Measurements from ENCODE around the gene IGFBPL1. TPM values are rescaled to one million over a fixed set of nuclear protein-coding genes. Genes with fewer than 3 reads are reported as not detected.

Gene IGFBPL1
- total RNA-seq, 4 donors from 2014 or later = 1.6 to 3.2 (median 2.5) TPM

DNA sequence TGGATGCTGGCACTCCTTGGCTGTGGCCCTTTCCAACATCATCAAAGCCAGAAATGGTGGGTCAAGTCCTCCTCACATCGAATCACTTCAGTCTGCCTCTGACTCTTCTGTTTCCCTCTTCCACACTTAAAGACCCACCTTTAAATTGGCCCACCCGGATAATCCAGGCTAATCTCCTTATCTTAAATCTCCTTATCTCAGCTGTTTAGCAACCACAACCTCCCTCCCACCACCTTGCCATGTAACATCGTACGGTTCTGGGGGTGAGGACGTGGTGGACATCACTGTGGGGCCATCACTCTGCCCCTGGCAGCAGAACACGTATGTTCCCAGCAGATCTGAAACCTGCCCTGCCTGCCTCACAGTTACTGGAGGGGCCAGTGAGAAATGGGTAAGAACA, 11.5 kb downstream of the IGFBPL1 start:
- H3K27ac ChIP-seq = no peak overlapping the region
- no peaks in the 10 kb centered on the region for H3K9me3 ChIP-seq
- no peak overlapping the region for H3K4me3 ChIP-seq
- WGBS, 2 donors (ENCODE audit: low coverage in 1 of 2) = 71% methylated on average over 4 of the region's 6 CpGs; no CpG with 5 or more reads in 1 of the 2 donors
- peaks cover 17% of the 10 kb centered on the region for H3K27me3 ChIP-seq
- ATAC-seq = no peak
- H3K36me3 ChIP-seq = no peaks in the 10 kb centered on the region
- TF ChIP-seq EP300 (IDR thresholded peaks at IDR 0.05) (no peak), POLR2A (IDR thresholded peaks at IDR 0.05) (no peak)
- no peaks in the 10 kb centered on the region for H3K4me1 ChIP-seq

- TF ChIP-seq POLR2A (IDR thresholded peaks at IDR 0.05) (no peak), EP300 (IDR thresholded peaks at IDR 0.05) (no peak), CTCF (IDR thresholded peaks at IDR 0.05) (no peak), POLR2AphosphoS5 (IDR thresholded peaks at IDR 0.05) (no peak)
- no peaks in the 10 kb centered on the region for H3K9me3 ChIP-seq
- 34% methylated on average over 4 of the region's 4 CpGs for WGBS, 2 donors (ENCODE audit: low coverage in 1 of 2)
- H3K4me1 ChIP-seq = no peaks in the 10 kb centered on the region
- peaks cover 6% of the 10 kb centered on the region for H3K27me3 ChIP-seq
- H3K4me3 ChIP-seq = no peak overlapping the region
- no peaks in the 10 kb centered on the region for H3K36me3 ChIP-seq
- H3K27ac ChIP-seq = no peak overlapping the region
- ATAC-seq = no peak
Observed at GRCh38 chr9:38408719-38409118, 15.5 kb downstream of the IGFBPL1 start.

DNA sequence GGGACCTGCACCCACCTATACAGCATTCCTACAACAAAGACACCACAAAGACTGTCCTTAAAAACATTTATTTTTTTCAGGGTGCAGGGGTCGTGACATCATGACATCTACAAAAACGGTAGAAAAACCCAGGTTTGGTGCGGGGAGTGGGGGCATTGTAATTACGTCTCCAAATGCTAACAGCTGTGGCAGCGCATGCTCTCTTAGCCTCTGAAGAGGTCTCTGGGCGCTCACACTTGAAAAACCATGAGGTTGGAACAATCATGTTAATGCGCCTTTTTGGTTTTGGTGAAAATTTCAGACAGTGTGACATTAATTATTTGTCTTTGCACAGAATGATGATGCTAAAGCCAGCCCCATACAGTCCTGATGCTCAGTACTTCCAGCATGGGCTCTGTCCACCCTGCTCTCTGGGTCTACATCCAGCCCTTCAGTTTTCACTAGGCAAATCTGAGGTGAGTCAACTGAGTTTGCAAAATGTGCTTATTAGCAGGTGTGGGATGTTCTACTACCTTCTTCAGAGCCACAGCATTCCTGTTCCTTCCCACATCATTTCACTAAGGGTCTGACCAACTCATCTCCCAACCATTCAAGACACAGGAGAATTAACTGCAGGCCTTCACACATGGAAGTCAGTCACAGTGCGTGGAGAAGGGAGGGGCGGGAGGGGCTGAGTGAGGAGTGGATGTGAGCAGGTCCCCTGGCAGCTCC, 17.6 kb downstream of the IGFBPL1 start:
- H3K9me3 ChIP-seq = no peaks in the 10 kb centered on the region
- no peak for ATAC-seq
- no peak for TF ChIP-seq POLR2A (IDR thresholded peaks at IDR 0.05)
- no peak for TF ChIP-seq POLR2AphosphoS5 (IDR thresholded peaks at IDR 0.05)
- no peak for TF ChIP-seq CTCF (IDR thresholded peaks at IDR 0.05)
- TF ChIP-seq EP300 (IDR thresholded peaks at IDR 0.05) = no peak
- H3K4me1 ChIP-seq = no peaks in the 10 kb centered on the region
- H3K36me3 ChIP-seq = no peaks in the 10 kb centered on the region
- no peak overlapping the region for H3K27ac ChIP-seq
- WGBS, 2 donors (ENCODE audit: low coverage in 1 of 2) = 91 to 92% methylated on average over 7 to 9 of the region's 9 CpGs
- H3K27me3 ChIP-seq = no peaks in the 10 kb centered on the region
- no peak overlapping the region for H3K4me3 ChIP-seq

- H3K36me3 ChIP-seq = no peaks in the 10 kb centered on the region
- H3K4me1 ChIP-seq = peaks cover 0 to 2% (median 0%) of the 10 kb centered on the region in 3 donors
- WGBS, 2 donors (ENCODE audit: low coverage in 1 of 2) = 58 to 74% methylated on average over 2 to 3 of the region's 3 CpGs
- TF ChIP-seq EP300 (IDR thresholded peaks at IDR 0.05) = no peak
- no peak for TF ChIP-seq CTCF (IDR thresholded peaks at IDR 0.05)
- no peak for TF ChIP-seq POLR2A (IDR thresholded peaks at IDR 0.05)
- TF ChIP-seq POLR2AphosphoS5 (IDR thresholded peaks at IDR 0.05) = no peak
- no peak overlapping the region for H3K4me3 ChIP-seq
- no peaks in the 10 kb centered on the region for H3K9me3 ChIP-seq
- no peak overlapping the region for H3K27ac ChIP-seq
- H3K27me3 ChIP-seq = no peaks in the 10 kb centered on the region
- no peak for ATAC-seq
Observed at GRCh38 chr9:38405785-38406184, 18.5 kb downstream of the IGFBPL1 start.

DNA sequence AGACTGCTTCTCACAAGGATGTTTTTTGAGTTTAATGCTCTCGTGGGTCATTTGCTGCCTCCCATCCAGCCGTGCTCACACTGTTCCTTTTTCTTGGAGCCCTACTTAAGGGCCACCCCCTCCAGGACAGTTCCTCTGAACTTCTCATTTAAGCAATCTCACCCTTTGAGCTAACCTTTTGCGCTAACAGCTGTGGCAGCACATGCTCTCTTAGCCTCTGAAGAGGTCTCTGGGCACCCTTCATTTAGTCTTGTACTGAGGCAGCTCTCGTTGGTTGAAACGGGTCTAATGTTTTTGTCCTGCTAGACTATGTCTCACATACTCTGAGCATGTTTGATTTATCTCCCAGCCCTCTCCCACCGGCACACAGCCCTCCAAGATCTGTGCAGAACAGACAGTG, 19.9 kb downstream of the IGFBPL1 start:
- TF ChIP-seq CTCF (IDR thresholded peaks at IDR 0.05) (no peak), EP300 (IDR thresholded peaks at IDR 0.05) (no peak)
- no peaks in the 10 kb centered on the region for H3K9me3 ChIP-seq
- 55 to 67% methylated on average over 2 to 5 of the region's 6 CpGs for WGBS, 2 donors (ENCODE audit: low coverage in 1 of 2)
- no peak for ATAC-seq
- peaks cover 0 to 11% (median 0%) of the 10 kb centered on the region in 3 donors for H3K4me1 ChIP-seq
- H3K36me3 ChIP-seq = peaks cover 0 to 2% of the 10 kb centered on the region in 2 donors
- no peak overlapping the region for H3K4me3 ChIP-seq
- no peak overlapping the region for H3K27ac ChIP-seq
- H3K27me3 ChIP-seq = no peaks in the 10 kb centered on the region

Measured in gastroesophageal sphincter (tissue), 4 donors.